GM12892 (cell line): ENCODE data around the gene PREX1.

Experiments used
- POLR2A ChIP-seq: IDR thresholded peaks from 2 replicates; pipeline ENCODE4 v1.6.1; 2011; ENCODE audit warnings: low read depth, low read length, control low read depth
- POLR2AphosphoS5 ChIP-seq: IDR thresholded peaks from 2 replicates; pipeline ENCODE4 v1.6.1; 2011; ENCODE audit warnings: low read depth, low read length, control low read depth

GRCh38 chr20:48737434-48738093 lies 90.2 kb downstream of the PREX1 start:
- TF ChIP-seq POLR2AphosphoS5 = no peak; the same call in 1 of the 2 replicates
- no peak for TF ChIP-seq POLR2A
